Measurements from ENCODE around the gene FAM131B.

The FAM131B gene

GRCh38 chr7:143382126-143382790 lies 19.7 kb upstream of the FAM131B start:
- no peaks in the 10 kb centered on the region for H3K9me3 ChIP-seq (ENCODE audit: control insufficient read depth, low read length)
- H3K4me3 ChIP-seq (ENCODE audit: insufficient read depth, low read depth, low read length, poor library complexity, severe bottlenecking), result peak overlapping the region; percentile 100
- peaks cover 51% of the 10 kb centered on the region for H3K4me1 ChIP-seq (ENCODE audit: control insufficient read depth, insufficient read depth, low read length, poor library complexity, severe bottlenecking)
- H3K27ac ChIP-seq (ENCODE audit: insufficient read depth, low read length, poor library complexity, severe bottlenecking), result peak overlapping the region; percentile 98
- H3K36me3 ChIP-seq (ENCODE audit: control insufficient read depth, insufficient read depth, low read length), result peaks cover 5% of the 10 kb centered on the region
- no peaks in the 10 kb centered on the region for H3K27me3 ChIP-seq (replicated peaks; ENCODE audit: control insufficient read depth, insufficient read depth, low read length, poor library complexity, severe bottlenecking)
- no peak for DNase-seq

DNA sequence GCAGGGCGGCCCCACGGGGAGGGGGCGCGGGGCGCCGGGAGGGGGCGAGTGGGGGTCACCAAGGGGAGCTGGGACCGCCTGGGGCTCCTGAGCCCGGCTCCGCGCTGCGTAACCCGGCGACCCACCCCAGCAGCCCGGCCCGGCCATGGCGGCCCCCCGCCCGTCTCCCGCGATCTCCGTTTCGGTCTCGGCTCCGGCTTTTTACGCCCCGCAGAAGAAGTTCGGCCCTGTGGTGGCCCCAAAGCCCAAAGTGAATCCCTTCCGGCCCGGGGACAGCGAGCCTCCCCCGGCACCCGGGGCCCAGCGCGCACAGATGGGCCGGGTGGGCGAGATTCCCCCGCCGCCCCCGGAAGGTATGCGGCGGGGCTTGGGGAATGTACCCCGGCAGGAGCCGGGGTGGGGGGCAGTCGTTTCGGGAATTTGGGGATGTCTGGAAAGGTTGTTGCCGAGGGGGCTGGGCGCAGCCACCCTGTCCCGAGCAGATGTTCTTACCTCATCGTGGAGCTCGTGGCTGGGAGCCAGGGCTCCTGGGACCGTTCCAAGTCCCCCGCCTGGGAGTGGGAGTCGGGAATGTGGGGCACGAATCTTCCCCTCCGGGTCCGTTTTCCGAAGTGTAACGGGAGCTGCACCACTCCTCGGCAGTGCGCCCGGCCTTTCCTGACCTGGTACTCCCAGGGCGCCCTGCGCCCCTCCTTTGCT lies 19.1 kb upstream of the FAM131B start:
- Histone ChIP-seq H3K4me1 (ENCODE audit: control insufficient read depth, insufficient read depth, low read length, poor library complexity, severe bottlenecking) (peaks cover 49% of the 10 kb centered on the region), H3K36me3 (ENCODE audit: control insufficient read depth, insufficient read depth, low read length) (peaks cover under 1% of the 10 kb centered on the region), H3K27me3 (replicated peaks; ENCODE audit: control insufficient read depth, insufficient read depth, low read length, poor library complexity, severe bottlenecking) (no peaks in the 10 kb centered on the region), H3K27ac (ENCODE audit: insufficient read depth, low read length, poor library complexity, severe bottlenecking) (peak overlapping the region; percentile 98), H3K9me3 (ENCODE audit: control insufficient read depth, low read length) (no peaks in the 10 kb centered on the region), H3K4me3 (ENCODE audit: insufficient read depth, low read depth, low read length, poor library complexity, severe bottlenecking) (peak overlapping the region; percentile 100)
- DNase-seq, result no peak

- Histone ChIP-seq H3K4me3 (ENCODE audit: insufficient read depth, low read depth, low read length, poor library complexity, severe bottlenecking) (peak within 1 kb of the TSS; percentile 100), H3K27me3 (replicated peaks; ENCODE audit: control insufficient read depth, insufficient read depth, low read length, poor library complexity, severe bottlenecking) (no peaks in the 10 kb centered on the region), H3K36me3 (ENCODE audit: control insufficient read depth, insufficient read depth, low read length) (no peaks in the 10 kb centered on the region), H3K9me3 (ENCODE audit: control insufficient read depth, low read length) (no peaks in the 10 kb centered on the region), H3K27ac (ENCODE audit: insufficient read depth, low read length, poor library complexity, severe bottlenecking) (peak within 1 kb of the TSS; percentile 98), H3K4me1 (ENCODE audit: control insufficient read depth, insufficient read depth, low read length, poor library complexity, severe bottlenecking) (peaks cover 49% of the 10 kb centered on the region)
- DNase-seq, result peak; percentile 76 to 83 (median 78)
These were observed 18.3 kb upstream of the FAM131B start, which contains the start of gene ZYX for GRCh38 chr7:143380646-143381426. Gene ZYX, plus strand, starts transcription at chr7:143381345. Its CDS starts 227 bp downstream, at chr7:143381572.

DNA sequence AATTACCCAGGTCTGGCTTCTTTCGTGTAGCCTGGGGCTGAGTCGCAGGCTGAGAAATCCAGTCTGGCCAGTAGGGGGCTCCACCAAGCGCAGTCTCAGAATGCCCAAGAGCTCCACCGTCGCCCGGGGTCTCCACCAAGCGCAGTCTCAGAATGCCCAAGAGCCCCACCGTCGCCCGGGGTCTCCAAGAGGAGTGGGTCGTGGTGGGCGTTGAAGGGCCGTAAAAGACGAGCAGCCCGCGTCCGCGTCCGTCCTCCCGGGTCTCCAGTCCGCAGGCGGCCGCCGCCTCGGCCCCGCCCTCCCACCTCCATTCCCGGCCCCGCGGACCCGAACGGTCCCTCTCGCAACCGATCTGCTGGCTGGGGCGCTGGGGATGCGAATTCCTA lies 17.7 kb upstream of the FAM131B start:
- Histone ChIP-seq H3K27ac (ENCODE audit: insufficient read depth, low read length, poor library complexity, severe bottlenecking) (peak overlapping the region; percentile 98), H3K36me3 (ENCODE audit: control insufficient read depth, insufficient read depth, low read length) (no peaks in the 10 kb centered on the region), H3K4me1 (ENCODE audit: control insufficient read depth, insufficient read depth, low read length, poor library complexity, severe bottlenecking) (peaks cover 49% of the 10 kb centered on the region), H3K4me3 (ENCODE audit: insufficient read depth, low read depth, low read length, poor library complexity, severe bottlenecking) (peak overlapping the region; percentile 100), H3K9me3 (ENCODE audit: control insufficient read depth, low read length) (no peaks in the 10 kb centered on the region), H3K27me3 (replicated peaks; ENCODE audit: control insufficient read depth, insufficient read depth, low read length, poor library complexity, severe bottlenecking) (no peaks in the 10 kb centered on the region)
- peak; percentile 68 to 76 (median 73) for DNase-seq

- Histone ChIP-seq H3K9me3 (ENCODE audit: control insufficient read depth, low read length) (no peaks in the 10 kb centered on the region), H3K4me3 (ENCODE audit: insufficient read depth, low read depth, low read length, poor library complexity, severe bottlenecking) (peak overlapping the region; percentile 100), H3K27ac (ENCODE audit: insufficient read depth, low read length, poor library complexity, severe bottlenecking) (peak overlapping the region; percentile 98), H3K27me3 (replicated peaks; ENCODE audit: control insufficient read depth, insufficient read depth, low read length, poor library complexity, severe bottlenecking) (no peaks in the 10 kb centered on the region), H3K4me1 (ENCODE audit: control insufficient read depth, insufficient read depth, low read length, poor library complexity, severe bottlenecking) (peaks cover 49% of the 10 kb centered on the region), H3K36me3 (ENCODE audit: control insufficient read depth, insufficient read depth, low read length) (no peaks in the 10 kb centered on the region)
- DNase-seq, result no peak
These were observed 17.2 kb upstream of the FAM131B start for GRCh38 chr7:143379611-143380259.

- Histone ChIP-seq H3K27ac (ENCODE audit: insufficient read depth, low read length, poor library complexity, severe bottlenecking) (peak overlapping the region; percentile 71), H3K4me1 (ENCODE audit: control insufficient read depth, insufficient read depth, low read length, poor library complexity, severe bottlenecking) (peaks cover 44% of the 10 kb centered on the region), H3K36me3 (ENCODE audit: control insufficient read depth, insufficient read depth, low read length) (no peaks in the 10 kb centered on the region), H3K27me3 (replicated peaks; ENCODE audit: control insufficient read depth, insufficient read depth, low read length, poor library complexity, severe bottlenecking) (no peaks in the 10 kb centered on the region), H3K9me3 (ENCODE audit: control insufficient read depth, low read length) (no peaks in the 10 kb centered on the region), H3K4me3 (ENCODE audit: insufficient read depth, low read depth, low read length, poor library complexity, severe bottlenecking) (no peak overlapping the region)
- DNase-seq, result no peak
These were observed 13.9 kb upstream of the FAM131B start for GRCh38 chr7:143376396-143376795.

DNA sequence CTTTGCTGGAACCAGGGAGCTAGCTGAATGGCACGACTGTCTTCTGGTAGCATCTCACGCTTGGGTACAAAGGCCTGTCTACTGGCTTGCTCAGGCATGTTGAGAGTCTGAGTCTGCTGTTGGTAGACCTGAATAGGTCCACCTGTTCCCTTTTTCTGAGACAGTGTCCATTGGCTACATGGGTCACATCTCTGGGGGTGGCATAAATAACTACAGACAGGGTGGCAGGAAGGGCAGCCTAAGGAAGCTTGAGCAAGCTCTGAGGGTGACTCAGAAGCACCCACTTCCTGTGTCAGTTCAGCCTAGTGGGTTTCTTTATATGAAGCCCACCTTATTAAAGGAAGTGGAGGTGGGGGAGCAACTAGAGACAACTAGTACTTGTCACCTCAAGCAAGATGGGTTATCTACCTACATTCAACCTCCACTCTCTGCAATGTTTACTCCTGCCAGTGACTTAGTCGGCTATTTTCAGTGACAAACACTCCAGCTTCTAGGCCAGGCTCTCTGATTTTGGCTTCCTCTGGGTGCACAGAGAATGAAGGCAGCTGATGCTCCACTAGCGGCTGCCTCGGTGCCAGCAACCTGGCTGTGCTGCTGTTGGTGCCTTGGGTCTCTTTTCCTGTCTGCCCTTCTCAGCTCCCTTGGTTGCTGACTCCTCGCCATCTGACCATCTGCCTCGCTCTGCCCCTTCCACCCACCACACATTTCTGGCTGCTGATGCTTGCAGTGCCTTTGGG lies 13.0 kb upstream of the FAM131B start:
- DNase-seq, result peak; percentile 29 to 37 (median 37)
- Histone ChIP-seq H3K4me1 (ENCODE audit: control insufficient read depth, insufficient read depth, low read length, poor library complexity, severe bottlenecking) (peaks cover 44% of the 10 kb centered on the region), H3K9me3 (ENCODE audit: control insufficient read depth, low read length) (no peaks in the 10 kb centered on the region), H3K4me3 (ENCODE audit: insufficient read depth, low read depth, low read length, poor library complexity, severe bottlenecking) (peak overlapping the region; percentile 11), H3K36me3 (ENCODE audit: control insufficient read depth, insufficient read depth, low read length) (no peaks in the 10 kb centered on the region), H3K27me3 (replicated peaks; ENCODE audit: control insufficient read depth, insufficient read depth, low read length, poor library complexity, severe bottlenecking) (no peaks in the 10 kb centered on the region), H3K27ac (ENCODE audit: insufficient read depth, low read length, poor library complexity, severe bottlenecking) (peak overlapping the region; percentile 71)

DNA sequence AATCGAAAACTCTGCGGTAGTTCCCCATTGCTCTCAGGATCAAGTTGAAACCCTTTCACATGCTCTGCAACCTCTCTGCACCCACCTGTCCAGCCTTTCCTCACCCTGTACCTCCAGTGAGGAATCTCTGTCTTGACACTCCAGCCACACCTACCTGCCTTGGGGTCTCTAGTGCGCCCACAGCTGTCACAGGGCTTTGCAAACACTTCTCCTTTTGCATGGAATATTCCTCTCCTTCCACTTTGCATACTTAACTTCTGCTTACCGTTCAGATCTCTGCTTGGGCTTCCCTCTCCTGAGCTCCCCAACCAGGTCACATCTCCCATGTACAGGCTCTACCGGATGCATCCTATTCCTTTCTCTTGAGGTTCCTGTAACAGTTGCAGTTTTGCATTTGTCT lies 12.0 kb upstream of the FAM131B start:
- no peak for DNase-seq
- H3K4me3 ChIP-seq (ENCODE audit: insufficient read depth, low read depth, low read length, poor library complexity, severe bottlenecking), result no peak overlapping the region
- H3K36me3 ChIP-seq (ENCODE audit: control insufficient read depth, insufficient read depth, low read length), result no peaks in the 10 kb centered on the region
- no peaks in the 10 kb centered on the region for H3K27me3 ChIP-seq (replicated peaks; ENCODE audit: control insufficient read depth, insufficient read depth, low read length, poor library complexity, severe bottlenecking)
- peaks cover 40% of the 10 kb centered on the region for H3K4me1 ChIP-seq (ENCODE audit: control insufficient read depth, insufficient read depth, low read length, poor library complexity, severe bottlenecking)
- no peaks in the 10 kb centered on the region for H3K9me3 ChIP-seq (ENCODE audit: control insufficient read depth, low read length)
- peak overlapping the region; percentile 71 for H3K27ac ChIP-seq (ENCODE audit: insufficient read depth, low read length, poor library complexity, severe bottlenecking)

DNA sequence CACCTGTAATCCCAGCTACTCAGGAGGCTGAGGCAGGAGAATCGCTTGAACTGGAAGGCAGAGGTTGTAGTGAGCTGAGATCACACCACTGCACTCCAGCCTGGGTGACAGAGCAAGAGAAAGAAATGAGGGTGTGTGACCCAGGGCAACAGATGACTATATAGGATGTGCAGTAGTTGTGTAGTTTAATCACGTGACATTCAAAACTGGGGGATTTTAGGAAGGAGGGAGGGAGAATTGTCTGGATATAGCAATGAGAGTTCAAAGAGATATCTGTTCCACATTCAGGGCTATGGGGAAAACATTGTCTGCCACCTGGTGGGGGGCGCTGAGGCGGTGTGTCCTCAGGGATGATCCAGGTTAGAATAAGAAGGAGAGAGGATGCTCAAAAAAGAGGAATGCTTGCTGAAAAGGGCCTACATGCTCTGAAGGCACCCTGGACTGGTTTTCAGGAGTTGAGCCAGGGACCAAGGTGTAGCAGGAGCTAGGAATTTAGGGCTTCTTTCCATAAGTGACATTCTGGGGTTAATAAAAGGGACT lies 10.8 kb upstream of the FAM131B start:
- H3K27me3 ChIP-seq (replicated peaks; ENCODE audit: control insufficient read depth, insufficient read depth, low read length, poor library complexity, severe bottlenecking), result no peaks in the 10 kb centered on the region
- DNase-seq, result no peak
- no peak overlapping the region for H3K27ac ChIP-seq (ENCODE audit: insufficient read depth, low read length, poor library complexity, severe bottlenecking)
- no peaks in the 10 kb centered on the region for H3K9me3 ChIP-seq (ENCODE audit: control insufficient read depth, low read length)
- H3K4me1 ChIP-seq (ENCODE audit: control insufficient read depth, insufficient read depth, low read length, poor library complexity, severe bottlenecking), result peaks cover 33% of the 10 kb centered on the region
- H3K36me3 ChIP-seq (ENCODE audit: control insufficient read depth, insufficient read depth, low read length), result no peaks in the 10 kb centered on the region
- no peak overlapping the region for H3K4me3 ChIP-seq (ENCODE audit: insufficient read depth, low read depth, low read length, poor library complexity, severe bottlenecking)
